ENCODE results near the gene RBFOX2. TPM values are rescaled to one million over a fixed set of nuclear protein-coding genes. Genes with fewer than 3 reads are reported as not detected.

RBFOX2 gene
- total and polyA plus RNA-seq, 2 of the 8 experiments (the other 6 are each of a cell fraction or from before 2014, with no cell fraction given) = 121 to 122 TPM

DNA sequence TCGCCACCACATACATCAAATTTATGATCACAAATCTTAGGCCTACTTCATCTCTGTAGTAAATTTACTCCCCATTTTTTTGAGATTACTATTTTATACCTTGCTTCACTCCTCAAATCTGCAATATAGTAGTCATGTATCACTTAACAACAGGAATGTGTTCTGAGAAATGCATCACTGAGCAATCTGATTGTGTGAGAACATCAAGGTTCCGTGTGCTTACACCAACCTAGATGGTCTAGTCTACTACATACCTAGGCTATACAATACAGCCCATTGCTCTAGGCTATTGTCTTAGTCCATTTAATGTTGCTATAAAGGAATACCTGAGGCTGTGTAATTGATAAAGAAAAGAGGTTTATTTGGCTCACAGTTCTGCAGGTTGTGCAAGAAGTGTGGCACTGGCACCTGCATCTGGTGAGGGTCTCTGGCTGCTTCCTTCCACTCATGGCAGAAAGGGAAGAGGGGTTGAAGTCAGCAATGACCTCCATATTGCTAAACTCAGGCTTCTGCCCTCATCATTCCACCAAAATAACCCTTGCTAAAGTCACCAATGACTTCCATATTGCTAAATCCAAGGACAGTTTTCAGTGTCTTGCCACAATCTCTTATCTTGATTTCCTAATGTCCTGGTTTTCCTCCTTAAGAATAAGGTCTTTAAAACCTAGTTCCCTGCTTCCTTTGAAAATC is 140.3 kb downstream of the RBFOX2 start:
- H3K9ac ChIP-seq (replicated peaks in 1 of 4; ENCODE audit: extremely low read depth in 1 of 4, low read depth in 3 of 4, low read length in 3 of 4) = no peak overlapping the region; a peak in 1 of 7 replicates
- POLR2A ChIA-PET (ENCODE audit: partially characterized antibody) = no interaction called here
- no peaks in the 10 kb centered on the region for H3K9me3 ChIP-seq (ENCODE audit: insufficient read depth in 2 of 2, low read depth in 1 of 2, low read length in 1 of 2)
- no peak for DNase-seq (ENCODE audit: low read depth in 1 of 2, low spot score in 2 of 2)
- no peaks in the 10 kb centered on the region; the same call in 1 of the 2 replicates for H3K79me1 ChIP-seq (ENCODE audit: low read depth, low read length)
- no peaks in the 10 kb centered on the region for H3K23me2 ChIP-seq (ENCODE audit: low read depth, low read length)
- no peak overlapping the region for H2BK5ac ChIP-seq (ENCODE audit: low read depth, low read length)
- H3K23ac ChIP-seq (ENCODE audit: insufficient read length) = no peak overlapping the region
- H3K4me3 ChIP-seq (ENCODE audit: extremely low read depth in 1 of 4, insufficient read depth in 2 of 4, low read depth in 3 of 4, low read length in 4 of 4) = no peak overlapping the region
- TF ChIP-seq YY1 (IDR thresholded peaks at IDR 0.05; ENCODE audit: low read depth, low read length) = no peak
- no peak for TF ChIP-seq TBP (IDR thresholded peaks at IDR 0.05; ENCODE audit: low read depth, low read length)
- no peak for TF ChIP-seq RBBP5 (IDR thresholded peaks at IDR 0.05; ENCODE audit: borderline replicate concordance, low read depth, low read length)
- TF ChIP-seq POLR2AphosphoS5 (IDR thresholded peaks at IDR 0.05; ENCODE audit: low read depth, low read length) = no peak
- H3K4me2 ChIP-seq (ENCODE audit: insufficient read depth in 1 of 2, low read depth in 2 of 2, low read length in 2 of 2) = no peak overlapping the region
- H4K5ac ChIP-seq (ENCODE audit: insufficient read length, low read depth, low read length) = no peak overlapping the region
- no peak overlapping the region for H3K56ac ChIP-seq (replicated peaks; ENCODE audit: insufficient read length, low read depth, low read length)
- no peaks in the 10 kb centered on the region for H3K36me3 ChIP-seq (ENCODE audit: control insufficient read depth in 2 of 4, insufficient read depth in 4 of 4, low read length in 3 of 4)
- 86% methylated on average over 2 of the region's 2 CpGs; no CpG with 5 or more reads in 1 of the 2 experiments for WGBS, 2 experiments (ENCODE audit: extremely low coverage in 1 of 2, insufficient coverage in 1 of 2, insufficient read length in 1 of 2, insufficient replicate concordance in 2 of 2, low coverage in 1 of 2, low lambda C conversion rate in 2 of 2, missing lambda C conversion rate in 1 of 2)
- no peak overlapping the region for H2BK15ac ChIP-seq (ENCODE audit: low read length)
- H4K8ac ChIP-seq (ENCODE audit: extremely low read depth, insufficient read depth, low read length) = no peak overlapping the region
- H3K4me1 ChIP-seq (replicated peaks in 1 of 4; ENCODE audit: control insufficient read depth in 3 of 4, insufficient read depth in 4 of 4, low read length in 3 of 4) = peaks cover 0 to 5% (median 0%) of the 10 kb centered on the region in 4 experiments; a peak in 2 of 7 replicates
- peaks cover 0 to 56% of the 10 kb centered on the region in 2 experiments; a peak in 2 of 4 replicates for H3K79me2 ChIP-seq (ENCODE audit: control insufficient read depth in 1 of 2, insufficient read depth in 2 of 2, low read length in 2 of 2)
- H3K27ac ChIP-seq (ENCODE audit: low read depth, low read length) = no peak overlapping the region
- H2AK5ac ChIP-seq (ENCODE audit: low read depth, low read length) = no peak overlapping the region
- H3K27me3 ChIP-seq (replicated peaks in 1 of 4; ENCODE audit: control insufficient read depth in 3 of 4, extremely low read depth in 1 of 4, insufficient read depth in 3 of 4, low read length in 3 of 4) = no peaks in the 10 kb centered on the region
- FAIRE-seq = no peak
- CTCF ChIA-PET (ENCODE audit: partially characterized antibody) = no interaction called here
- no peak overlapping the region for H4K91ac ChIP-seq (replicated peaks; ENCODE audit: insufficient read length, low read length)
- H2BK12ac ChIP-seq (ENCODE audit: low read depth, low read length) = no peak overlapping the region
- peaks cover 0 to 3% of the 10 kb centered on the region in 2 experiments for H4K20me1 ChIP-seq (replicated peaks in 1 of 2; ENCODE audit: control insufficient read depth in 1 of 2, insufficient read depth in 2 of 2, low read length in 2 of 2)
- no peak overlapping the region for H2BK20ac ChIP-seq (ENCODE audit: low read length)
- no peak overlapping the region for H3K4ac ChIP-seq (replicated peaks; ENCODE audit: insufficient read length, low read depth, low read length)
- H2BK120ac ChIP-seq (replicated peaks; ENCODE audit: low read depth, low read length) = no peak overlapping the region
- H3K14ac ChIP-seq (ENCODE audit: insufficient read length) = no peak overlapping the region
- H2AFZ ChIP-seq (ENCODE audit: low read length) = no peak overlapping the region
- H3K18ac ChIP-seq (ENCODE audit: extremely low read depth, low read length) = no peak overlapping the region

Measured in H1 (cell line).